LNCAP (cell line): ENCODE results near the gene DDHD1.

Experiments used
- TF ChIP-seq, protein P1 (sequence below): fragments of 450-650 bp; IDR thresholded peaks from 2 replicates; pipeline ENCODE4 v1.5.1; 2017; ENCODE audit warnings: mild to moderate bottlenecking

The DDHD1 gene

GRCh38 chr14:52992236-52992870 lies 160.8 kb downstream of the DDHD1 start:
- TF ChIP-seq, protein P1, sequence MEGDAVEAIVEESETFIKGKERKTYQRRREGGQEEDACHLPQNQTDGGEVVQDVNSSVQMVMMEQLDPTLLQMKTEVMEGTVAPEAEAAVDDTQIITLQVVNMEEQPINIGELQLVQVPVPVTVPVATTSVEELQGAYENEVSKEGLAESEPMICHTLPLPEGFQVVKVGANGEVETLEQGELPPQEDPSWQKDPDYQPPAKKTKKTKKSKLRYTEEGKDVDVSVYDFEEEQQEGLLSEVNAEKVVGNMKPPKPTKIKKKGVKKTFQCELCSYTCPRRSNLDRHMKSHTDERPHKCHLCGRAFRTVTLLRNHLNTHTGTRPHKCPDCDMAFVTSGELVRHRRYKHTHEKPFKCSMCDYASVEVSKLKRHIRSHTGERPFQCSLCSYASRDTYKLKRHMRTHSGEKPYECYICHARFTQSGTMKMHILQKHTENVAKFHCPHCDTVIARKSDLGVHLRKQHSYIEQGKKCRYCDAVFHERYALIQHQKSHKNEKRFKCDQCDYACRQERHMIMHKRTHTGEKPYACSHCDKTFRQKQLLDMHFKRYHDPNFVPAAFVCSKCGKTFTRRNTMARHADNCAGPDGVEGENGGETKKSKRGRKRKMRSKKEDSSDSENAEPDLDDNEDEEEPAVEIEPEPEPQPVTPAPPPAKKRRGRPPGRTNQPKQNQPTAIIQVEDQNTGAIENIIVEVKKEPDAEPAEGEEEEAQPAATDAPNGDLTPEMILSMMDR, result no peak

GRCh38 chr14:52988139-52988538 lies 165.0 kb downstream of the DDHD1 start:
- TF ChIP-seq, protein P1, result no peak

GRCh38 chr14:52987514-52987913 lies 165.6 kb downstream of the DDHD1 start:
- TF ChIP-seq, protein P1, result no peak

DNA sequence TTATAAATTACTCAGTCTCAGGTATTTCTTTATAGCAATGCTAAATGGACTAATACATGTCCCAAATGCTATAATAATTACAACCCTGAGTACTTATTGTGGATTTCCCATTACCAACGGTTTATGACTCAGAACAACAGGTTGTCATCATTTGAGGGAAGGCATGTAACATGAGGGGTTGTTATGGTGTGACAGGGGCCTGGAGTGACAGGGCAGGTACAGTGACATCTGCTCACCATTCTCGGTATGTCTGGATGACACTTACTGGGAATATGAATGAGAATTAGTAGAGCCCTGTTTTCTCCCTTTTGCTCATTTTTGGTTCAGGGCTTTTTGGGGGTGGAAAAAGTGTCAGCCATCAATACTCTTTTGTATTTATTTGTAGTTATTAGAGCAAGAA lies 166.1 kb downstream of the DDHD1 start:
- TF ChIP-seq, protein P1, result no peak
